ENCODE data around the gene ZC3HAV1L.
A peak's percentile ranks its signal among the peaks of the same experiment; 100 is the strongest.

DNA sequence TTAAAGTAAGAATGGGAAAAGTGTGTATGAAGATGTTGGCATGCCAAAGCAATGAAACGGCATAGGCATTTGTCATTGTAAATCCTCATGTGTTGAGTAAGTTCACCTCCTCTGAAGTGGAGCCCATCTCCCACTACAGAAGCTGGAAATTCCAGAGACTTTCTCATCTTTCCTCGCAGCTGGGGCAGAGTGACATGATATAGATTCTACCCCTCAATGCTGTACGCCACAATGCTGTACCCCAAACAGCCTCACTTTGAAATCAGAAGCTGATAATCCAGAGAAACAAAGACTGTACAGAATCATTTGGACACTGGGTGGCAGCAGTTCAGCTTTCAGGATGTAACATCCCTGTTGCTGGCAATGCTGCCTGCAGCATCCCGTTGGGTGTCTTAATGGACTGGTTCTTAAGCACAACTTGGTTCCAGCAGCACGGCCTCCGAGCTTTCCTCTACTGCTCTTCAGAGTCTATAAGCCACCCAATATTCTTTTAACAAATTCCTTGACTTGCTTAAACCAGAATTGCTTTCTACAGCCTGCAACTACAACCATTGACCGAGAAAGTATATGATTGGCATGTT, 18.8 kb downstream of the ZC3HAV1L start:
- TF ChIP-seq, protein P1, sequence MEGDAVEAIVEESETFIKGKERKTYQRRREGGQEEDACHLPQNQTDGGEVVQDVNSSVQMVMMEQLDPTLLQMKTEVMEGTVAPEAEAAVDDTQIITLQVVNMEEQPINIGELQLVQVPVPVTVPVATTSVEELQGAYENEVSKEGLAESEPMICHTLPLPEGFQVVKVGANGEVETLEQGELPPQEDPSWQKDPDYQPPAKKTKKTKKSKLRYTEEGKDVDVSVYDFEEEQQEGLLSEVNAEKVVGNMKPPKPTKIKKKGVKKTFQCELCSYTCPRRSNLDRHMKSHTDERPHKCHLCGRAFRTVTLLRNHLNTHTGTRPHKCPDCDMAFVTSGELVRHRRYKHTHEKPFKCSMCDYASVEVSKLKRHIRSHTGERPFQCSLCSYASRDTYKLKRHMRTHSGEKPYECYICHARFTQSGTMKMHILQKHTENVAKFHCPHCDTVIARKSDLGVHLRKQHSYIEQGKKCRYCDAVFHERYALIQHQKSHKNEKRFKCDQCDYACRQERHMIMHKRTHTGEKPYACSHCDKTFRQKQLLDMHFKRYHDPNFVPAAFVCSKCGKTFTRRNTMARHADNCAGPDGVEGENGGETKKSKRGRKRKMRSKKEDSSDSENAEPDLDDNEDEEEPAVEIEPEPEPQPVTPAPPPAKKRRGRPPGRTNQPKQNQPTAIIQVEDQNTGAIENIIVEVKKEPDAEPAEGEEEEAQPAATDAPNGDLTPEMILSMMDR (IDR thresholded peaks at IDR 0.05; ENCODE audit: borderline replicate concordance, extremely low read depth, low read length, poor library complexity, severe bottlenecking) = peak; percentile 89
- TF ChIP-seq EZH2 (IDR thresholded peaks at IDR 0.05; ENCODE audit: borderline replicate concordance, low read depth, low read length, severe bottlenecking) = no peak
